ENCODE data around the gene COLEC11.

- no peak for TF ChIP-seq CTCF (IDR thresholded peaks at IDR 0.05)
- no peak for TF ChIP-seq EHMT2 (IDR thresholded peaks at IDR 0.05; ENCODE audit: low read depth)
- no peak for TF ChIP-seq PBX3 (IDR thresholded peaks at IDR 0.05)
- TF ChIP-seq JUN (IDR thresholded peaks at IDR 0.05) = no peak
- TF ChIP-seq RAD21 (conservative IDR thresholded peaks at IDR 0.05 in 1 of 2, IDR thresholded peaks at IDR 0.05 in 1 of 2) = no peak
These were observed 44.7 kb downstream of the COLEC11 start for GRCh38 chr2:3639653-3640052.
